ENCODE results near the gene GTF3C2.

GTF3C2 gene

GRCh38 chr2:27296481-27296880, 60.1 kb downstream of the GTF3C2 start:
- no peak for DNase-seq (ENCODE audit: low read depth in 2 of 2)

DNA sequence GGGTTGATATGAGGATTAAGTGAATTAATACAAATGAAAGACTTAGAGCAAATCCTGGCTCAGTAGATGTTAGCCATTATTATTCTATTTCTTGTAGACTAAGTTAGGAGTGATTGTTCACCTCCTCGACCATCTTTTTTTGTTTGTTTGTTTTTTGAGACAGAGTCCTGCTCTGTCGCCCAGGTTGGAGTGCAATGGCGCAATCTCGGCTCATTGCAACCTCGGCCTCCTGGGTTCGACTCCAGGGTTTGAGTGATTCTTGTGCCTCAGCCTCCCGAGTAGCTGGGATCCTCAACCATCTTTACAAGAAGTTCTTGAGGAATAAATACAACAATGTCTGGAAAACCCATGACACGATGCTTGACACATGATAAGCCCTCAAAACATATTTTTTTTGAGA, 61.6 kb downstream of the GTF3C2 start:
- no peak for DNase-seq (ENCODE audit: low read depth in 2 of 2)

- no peak for DNase-seq (ENCODE audit: low read depth in 2 of 2)
Measured at GRCh38 chr2:27291865-27292264, 64.7 kb downstream of the GTF3C2 start.

DNA sequence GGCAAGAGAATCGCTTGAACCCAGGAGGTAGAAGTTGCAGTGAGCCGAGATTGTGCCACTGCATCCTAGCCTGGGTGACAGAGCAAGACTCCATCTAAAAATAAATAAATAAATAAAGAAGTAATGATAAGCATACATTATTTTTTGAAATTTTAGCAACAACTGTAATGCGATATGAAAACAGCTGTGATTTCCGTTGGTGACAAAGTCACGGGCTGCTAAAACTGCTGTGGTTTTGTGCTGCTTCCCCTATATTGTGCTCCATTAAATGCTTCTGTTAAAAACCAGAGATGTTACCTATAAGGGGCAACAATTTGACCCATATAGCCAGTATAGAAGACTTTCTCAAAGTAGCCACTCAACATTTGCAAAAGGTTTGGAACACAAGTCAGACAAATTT, 66.0 kb downstream of the GTF3C2 start:
- DNase-seq (ENCODE audit: low read depth in 2 of 2), result no peak

DNA sequence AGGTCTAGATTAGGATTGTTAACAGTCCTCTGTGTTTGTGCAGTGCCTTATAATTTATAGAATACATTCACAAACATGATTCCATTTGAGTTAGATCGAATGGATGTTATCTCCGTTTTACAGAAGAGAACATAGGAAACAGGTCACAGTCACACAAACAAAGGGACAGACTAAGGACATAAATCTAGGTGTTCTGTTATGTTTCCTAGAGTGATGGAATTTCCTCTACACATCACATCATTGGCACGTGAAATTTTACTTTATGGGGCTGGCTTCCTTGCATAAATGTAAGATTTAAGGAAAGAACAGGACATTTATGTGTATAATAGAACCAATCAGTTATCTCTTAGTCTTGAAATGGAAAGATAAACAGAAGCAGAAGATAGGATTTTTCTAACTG, 68.0 kb downstream of the GTF3C2 start:
- DNase-seq (ENCODE audit: low read depth in 2 of 2), result no peak

DNA sequence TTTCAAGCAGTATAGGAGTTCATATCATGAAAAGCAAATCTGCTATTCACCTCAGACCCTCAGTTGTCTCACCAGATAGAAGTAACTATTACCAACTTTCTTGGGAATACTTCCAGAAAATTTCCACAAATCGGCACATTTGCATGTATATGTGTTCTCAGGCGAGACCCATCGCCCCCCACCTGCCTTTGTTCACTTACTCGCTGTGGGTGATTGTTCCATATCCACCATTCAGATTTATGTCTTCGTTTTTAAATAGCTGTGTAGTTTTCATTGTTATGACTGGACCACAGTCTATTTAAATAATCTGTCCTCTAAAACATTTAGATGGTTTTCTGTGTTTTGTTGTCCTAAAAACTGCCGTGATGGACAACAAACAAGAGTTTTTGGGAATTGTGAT, 71.1 kb downstream of the GTF3C2 start:
- DNase-seq (ENCODE audit: low read depth in 2 of 2), result no peak

GRCh38 chr2:27284996-27285395, 71.6 kb downstream of the GTF3C2 start:
- no peak for DNase-seq (ENCODE audit: low read depth in 2 of 2)

DNA sequence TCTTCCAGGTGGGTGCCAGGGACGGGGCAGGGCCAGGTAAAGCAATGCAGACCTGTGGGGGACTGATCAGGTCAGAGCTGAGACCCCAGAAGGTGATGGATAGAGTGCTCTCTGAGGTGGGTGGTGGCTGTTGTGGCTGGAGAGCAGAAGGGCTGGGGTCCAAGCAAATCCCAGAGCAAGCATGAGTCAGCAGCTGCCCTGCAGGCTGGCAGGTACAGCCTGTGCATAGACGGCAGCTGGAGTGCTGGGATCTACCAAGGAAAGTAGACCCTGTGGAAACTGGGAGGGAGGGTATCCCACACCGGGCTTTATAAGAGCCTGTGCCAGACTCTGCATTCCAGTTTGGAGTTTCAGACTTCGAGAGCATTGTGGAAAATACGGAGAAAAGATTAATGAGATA, 73.7 kb downstream of the GTF3C2 start:
- no peak for DNase-seq (ENCODE audit: low read depth in 2 of 2)

- DNase-seq (ENCODE audit: low read depth in 2 of 2), result no peak
Measured at GRCh38 chr2:27281855-27282559, 74.6 kb downstream of the GTF3C2 start, which contains the start of gene TRIM54. TSS of gene TRIM54 (plus strand) at chr2:27282429. CDS start at chr2:27282732, 303 bp downstream.

- DNase-seq (ENCODE audit: low read depth in 2 of 2), result no peak
Measured at GRCh38 chr2:27281442-27281841, 75.1 kb downstream of the GTF3C2 start.

GRCh38 chr2:27280826-27281225, 75.7 kb downstream of the GTF3C2 start:
- DNase-seq (ENCODE audit: low read depth in 2 of 2), result no peak

- no peak for DNase-seq (ENCODE audit: low read depth in 2 of 2)
Measured at GRCh38 chr2:27278010-27278409, 78.6 kb downstream of the GTF3C2 start.

Data from stimulated activated CD4-positive, alpha-beta T cell treated with anti-CD3 and anti-CD28 coated beads, Interleukin-4, amount 100 ng/mL, for 48 hours (primary cell).